Measurements from ENCODE around the gene UPF2.
"Not testable (repeated sequence)": the region's sequence is repeated elsewhere in the genome, so short reads cannot be mapped to it uniquely, and the experiment has no call there.

UPF2 gene

DNA sequence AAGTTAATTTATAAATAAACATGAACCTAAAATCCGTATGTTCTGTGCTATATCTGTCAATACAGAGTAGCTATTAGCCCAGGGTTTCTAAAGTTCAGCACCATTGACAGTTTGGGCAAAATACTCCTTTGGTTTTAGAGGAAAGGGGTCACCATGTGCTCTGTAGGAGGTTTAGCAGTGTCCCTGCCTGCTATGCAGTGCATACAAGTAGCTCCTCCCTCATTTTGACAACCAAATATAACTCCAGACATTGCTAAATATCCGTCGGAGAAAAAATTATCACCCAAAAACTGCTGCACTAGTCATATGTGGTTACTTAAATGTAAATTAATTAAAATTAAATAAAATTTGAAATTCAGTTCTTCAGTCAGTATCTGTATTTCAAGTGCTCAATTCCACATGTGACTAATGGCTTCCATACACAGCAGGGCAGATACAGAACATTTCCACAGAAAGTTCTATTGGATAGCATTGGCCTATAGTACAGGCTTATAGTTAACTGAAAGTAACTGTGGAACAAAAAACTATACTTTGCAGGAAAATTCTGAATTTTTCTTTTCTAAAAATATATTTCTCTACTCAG lies 6.4 kb downstream of the UPF2 start:
- FAIRE-seq, result no peak

- no peak for FAIRE-seq
These were observed 11.2 kb downstream of the UPF2 start for GRCh38 chr10:12031404-12031803.

DNA sequence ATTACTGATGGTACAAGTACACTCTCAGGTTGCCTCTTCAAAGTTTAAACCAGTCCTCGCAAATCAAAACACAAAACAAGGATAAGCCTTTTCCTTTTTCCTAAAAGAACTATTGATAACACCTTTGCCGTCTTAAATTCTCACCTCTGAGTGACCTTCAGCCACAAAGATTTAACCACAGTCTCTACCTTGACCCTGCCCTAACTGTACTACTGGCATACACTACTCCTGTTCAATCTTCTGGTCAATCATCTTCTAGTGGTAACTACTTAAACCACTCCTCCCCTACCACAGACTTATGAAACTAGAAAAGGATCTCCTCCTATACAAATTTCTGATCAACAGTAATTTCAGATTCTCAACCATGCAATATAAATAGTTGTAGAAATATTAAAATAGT lies 15.1 kb downstream of the UPF2 start:
- FAIRE-seq, result no peak

GRCh38 chr10:12025591-12025990 lies 17.0 kb downstream of the UPF2 start:
- FAIRE-seq, result no peak

DNA sequence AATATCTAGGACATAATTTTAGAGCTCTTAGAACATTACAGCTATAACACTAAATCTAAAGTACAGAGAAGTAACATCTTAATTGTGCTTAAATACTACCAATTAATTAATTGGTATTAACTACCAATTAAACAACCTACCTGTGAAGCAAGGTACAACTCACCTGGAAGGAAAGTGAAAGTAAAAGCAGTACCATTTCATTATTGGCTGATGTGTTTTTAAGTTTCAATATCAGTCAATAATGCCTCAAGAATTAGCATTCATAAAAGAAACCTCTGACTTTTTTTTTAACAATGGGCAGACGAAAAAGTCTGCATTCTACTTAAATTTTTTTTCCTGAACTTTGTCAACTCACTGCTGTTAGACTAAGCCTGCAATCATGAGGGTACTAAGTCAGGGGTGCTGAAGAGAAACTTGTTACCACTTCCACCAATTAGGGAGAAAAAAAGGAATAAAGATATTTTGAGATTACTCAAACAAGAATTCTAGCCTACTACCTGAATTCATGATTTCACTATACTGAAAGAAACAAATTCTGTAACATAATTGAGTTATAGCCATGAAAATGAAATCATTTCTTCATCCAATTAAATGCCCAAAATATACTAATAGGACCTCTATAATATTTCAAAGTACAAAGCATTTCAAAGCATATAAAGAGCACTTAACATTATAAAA lies 19.9 kb downstream of the UPF2 start:
- FAIRE-seq, result no peak

DNA sequence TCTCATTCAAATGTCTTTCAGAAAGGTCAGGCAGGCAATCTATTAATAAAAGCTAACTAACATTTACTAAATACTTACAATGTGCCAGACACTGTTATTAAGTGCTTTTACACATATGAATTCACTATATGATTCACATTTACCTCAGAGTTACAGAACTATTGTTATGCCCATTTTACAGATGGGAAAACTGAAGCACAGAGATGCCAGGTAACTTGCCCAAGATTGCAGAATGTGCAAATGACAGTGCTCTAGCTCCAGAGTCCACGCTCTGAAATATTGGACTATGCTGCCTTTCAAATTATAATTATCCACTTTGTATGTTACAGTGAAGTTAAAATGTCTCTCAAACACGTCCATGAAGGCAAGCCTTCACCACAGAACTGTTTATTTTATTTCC lies 22.0 kb downstream of the UPF2 start:
- no peak for FAIRE-seq

GRCh38 chr10:12019283-12019971 lies 23.2 kb downstream of the UPF2 start:
- no peak for FAIRE-seq

GRCh38 chr10:12018438-12019282 lies 23.9 kb downstream of the UPF2 start:
- FAIRE-seq, result no peak

DNA sequence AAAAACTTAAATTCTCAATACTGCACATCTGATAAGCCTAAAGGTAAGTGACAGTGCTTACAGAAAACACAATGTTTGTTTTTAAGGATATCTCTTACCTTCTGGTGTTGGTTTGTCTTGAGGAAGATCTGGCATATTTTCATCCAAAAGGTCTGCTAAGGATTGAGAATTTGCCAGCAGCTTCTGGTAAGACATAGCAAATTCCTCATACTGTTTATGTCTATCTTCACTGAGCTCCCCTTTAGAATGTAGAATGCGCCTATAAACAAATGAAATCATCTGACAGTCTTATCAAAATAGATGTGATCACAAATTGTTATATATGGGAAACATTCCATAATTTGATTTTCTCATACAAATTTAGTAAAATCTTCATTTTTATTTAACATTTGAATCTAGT lies 28.7 kb downstream of the UPF2 start:
- FAIRE-seq, result no peak

DNA sequence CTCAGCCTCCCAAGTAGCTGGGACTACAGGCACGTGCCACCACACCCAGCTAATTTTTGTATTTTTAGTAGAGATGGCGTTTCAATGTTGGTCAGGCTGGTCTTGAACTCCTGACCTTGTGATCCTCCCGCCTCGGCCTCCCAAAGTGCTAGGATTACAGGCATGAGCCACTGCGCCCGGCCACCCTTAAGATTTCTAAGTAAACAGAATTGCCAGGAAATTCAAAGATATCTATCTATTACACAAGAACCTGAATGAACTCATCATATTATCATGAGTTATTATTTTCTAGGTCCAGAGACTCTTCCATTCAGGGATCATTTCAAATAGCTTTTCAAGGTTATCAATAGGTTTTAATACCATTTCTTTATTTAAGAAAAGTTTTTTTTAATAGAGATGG lies 29.2 kb downstream of the UPF2 start:
- FAIRE-seq, result not testable (repeated sequence)

DNA sequence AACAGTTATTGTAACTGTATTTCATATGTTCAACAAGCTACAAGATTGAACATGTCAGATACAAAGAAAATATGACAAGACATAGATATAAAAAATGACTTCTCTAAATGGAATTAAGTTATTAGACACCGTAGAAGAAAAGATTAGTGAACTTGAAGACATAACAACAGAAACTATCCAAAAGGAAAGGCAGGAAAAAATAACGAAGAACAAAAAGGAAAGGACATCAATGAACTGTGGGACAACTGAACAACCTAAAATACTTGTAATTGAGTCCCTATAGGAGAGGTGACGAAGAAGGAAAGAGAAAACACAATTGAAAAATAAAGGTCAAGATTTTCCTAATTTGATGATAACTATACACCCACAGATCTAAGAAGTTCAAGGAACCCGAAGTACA lies 32.3 kb downstream of the UPF2 start:
- no peak for FAIRE-seq

DNA sequence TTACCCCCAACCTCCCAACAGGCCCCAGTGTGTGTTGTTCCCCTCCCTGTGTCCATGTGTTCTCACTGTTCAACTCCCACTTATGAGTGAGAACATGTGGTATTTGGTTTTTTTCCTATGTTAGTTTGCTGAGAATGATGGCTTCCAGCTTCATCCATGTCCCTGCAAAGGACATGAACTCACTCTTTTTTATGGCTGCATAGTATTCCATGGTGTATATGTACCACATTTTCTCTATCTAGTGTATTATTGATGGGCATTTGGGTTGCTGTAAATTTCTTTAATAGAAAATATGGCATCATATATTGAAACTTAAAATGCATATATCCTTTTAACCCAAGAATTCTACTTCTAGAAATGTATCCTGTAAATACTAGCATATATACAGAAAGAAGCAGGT lies 33.8 kb downstream of the UPF2 start:
- not testable (repeated sequence) for FAIRE-seq

- no peak for FAIRE-seq
These were observed 35.9 kb downstream of the UPF2 start for GRCh38 chr10:12006671-12007070.

DNA sequence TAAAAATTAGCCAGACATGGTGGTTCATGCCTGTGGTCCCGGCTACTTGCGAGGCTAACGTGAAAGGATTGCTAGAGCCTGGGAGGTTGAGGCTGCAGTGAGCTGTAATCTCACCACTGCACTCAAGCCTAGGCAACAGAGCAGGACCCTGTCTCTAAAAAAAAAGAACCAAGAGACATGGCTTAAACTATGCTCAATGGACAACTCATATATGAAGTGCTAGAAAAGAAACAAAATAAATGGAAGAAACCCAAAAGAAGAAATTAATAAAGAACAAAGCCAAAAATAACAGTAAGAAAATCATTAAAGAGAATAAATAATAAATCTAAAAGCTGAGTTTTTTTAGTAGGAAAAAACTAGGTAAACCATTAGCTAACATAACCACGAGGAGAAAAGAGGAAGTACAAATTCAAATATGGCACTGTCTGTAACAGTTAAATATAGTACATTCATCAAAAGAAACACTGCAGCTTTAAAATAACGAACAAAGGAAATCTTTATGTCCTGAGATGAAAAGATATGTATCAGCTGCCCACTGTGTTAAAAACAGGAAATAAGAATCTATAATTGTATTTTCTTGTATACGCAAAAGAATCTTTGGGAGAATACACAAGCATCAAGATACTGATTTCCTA lies 48.7 kb downstream of the UPF2 start:
- FAIRE-seq, result no peak

DNA sequence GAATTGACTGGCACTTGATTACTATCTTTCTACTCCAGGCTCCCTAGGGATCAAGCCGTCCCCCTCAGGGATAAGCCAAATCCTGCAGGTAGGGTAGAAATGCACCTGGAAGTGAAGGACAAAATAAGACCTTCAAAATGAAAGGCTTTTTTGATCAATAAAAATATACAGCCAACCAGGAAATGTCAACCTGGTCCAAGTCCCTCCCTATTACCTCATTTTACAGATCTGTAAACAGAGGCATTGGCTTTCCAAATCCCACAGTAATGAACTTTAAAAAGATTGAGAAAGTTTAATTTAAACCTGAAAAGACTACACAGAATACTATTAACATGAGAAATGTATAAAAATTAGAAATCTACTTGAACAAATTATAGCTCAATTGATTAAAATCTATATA lies 53.7 kb downstream of the UPF2 start:
- FAIRE-seq, result no peak

DNA sequence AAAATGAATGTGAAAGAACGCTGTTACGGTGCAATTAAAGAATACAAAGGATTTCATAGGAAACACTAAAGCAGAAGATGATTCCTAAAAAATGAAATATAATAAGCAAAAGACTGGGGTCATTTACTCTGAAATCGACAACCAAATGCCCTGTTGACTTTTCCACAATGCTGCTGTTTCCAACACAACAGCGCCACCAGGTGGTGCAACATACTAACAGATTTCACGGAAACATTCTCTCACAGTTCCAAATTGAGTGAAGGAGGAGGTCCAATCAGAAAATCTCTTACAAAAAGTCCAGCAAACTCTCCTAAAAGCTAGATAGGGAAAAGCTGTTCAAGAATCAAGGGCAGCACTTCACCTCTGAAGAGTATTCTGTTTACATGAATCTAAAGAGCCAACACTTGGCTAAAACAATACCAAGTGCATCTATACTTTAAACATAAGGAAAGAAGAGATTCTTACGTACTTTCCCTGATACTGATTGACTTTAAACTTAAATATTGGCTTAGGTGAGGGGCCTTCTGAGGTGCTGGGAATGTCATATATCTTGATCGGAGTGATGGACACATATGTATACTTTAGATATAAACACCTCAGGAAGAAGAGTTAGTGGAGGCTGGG lies 55.9 kb downstream of the UPF2 start:
- FAIRE-seq, result peak; percentile 95

DNA sequence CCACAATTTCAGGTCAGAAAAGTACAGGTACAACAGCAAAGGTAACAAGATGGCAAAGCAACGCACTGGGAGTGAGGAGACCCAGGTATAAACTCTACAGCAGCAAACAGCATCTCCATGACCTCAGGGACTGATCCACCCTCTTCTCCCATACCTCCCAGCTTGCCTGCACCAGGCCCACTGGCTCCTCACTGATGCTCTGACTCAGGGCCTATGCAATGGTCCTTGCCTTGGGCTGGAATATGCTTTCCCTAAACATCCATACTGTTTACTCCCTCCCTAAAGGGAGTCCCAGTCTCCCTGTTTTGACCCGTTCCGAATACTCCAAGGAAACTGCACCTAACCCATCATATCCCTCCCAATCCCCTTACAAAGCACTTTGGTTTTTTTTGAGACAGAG lies 60.4 kb downstream of the UPF2 start:
- FAIRE-seq, result no peak

DNA sequence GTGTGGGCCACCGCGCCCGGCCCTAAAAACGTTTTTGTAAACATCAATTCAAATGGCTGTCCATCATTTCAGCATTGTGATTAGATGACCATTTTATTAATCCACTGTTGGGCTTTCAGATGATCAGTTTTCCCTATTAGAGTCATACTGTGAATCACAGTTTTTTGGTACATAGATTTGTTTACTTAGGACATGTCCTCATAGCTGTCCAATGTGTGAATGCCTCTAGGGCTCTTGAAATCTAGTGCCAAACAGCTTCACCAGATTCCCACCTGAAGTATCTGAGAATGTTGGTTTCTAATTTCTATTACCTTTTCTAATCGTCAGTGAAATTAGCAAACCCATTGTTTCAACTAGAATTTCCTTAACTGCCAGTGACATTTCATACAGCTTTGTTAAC lies 66.8 kb downstream of the UPF2 start:
- FAIRE-seq, result no peak

DNA sequence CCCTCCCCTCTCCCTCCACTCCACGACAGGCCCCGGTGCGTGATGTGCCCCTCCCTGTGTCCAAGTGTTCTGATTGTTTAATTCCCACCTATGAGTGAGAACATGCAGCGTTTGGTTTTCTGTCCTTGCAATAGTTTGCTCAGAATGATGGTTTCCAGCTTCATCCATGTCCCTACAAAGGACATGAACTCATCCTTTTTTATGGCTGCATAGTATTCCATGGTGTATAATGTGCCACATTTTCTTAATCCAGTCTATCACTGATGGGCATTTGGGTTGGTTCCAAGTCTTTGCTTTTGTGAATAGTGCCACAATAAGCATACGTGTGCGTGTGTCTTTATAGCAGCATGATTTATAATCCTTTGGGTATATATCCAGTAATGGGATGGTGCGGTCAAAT lies 70.1 kb downstream of the UPF2 start:
- not testable (repeated sequence) for FAIRE-seq

GRCh38 chr10:11962176-11962575 lies 80.4 kb downstream of the UPF2 start:
- FAIRE-seq, result no peak

- FAIRE-seq, result no peak
These were observed 80.8 kb downstream of the UPF2 start for GRCh38 chr10:11961771-11962170.

GRCh38 chr10:11959966-11960365 lies 82.6 kb downstream of the UPF2 start:
- no peak for FAIRE-seq

DNA sequence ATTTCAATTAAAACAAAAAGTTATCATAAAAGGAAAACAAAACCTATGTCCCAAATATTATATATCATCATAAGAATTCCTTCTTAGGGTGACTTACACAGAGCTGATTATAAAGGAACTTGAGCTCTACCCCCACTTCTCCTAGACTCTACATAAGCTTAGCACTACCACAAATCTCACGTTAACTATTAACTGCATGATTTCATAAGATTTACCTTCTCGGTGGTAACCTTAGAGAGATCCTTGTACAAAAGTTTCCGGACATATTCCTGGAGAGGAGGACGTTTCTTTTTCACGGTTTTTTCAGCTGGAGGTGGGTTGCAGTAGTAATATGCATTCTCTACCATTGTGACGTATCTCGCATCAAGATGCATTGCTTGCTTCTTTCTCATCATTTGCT lies 83.7 kb downstream of the UPF2 start:
- FAIRE-seq, result no peak

Measured in A204.1 (cell line).